Prostate gland (tissue), 2 donors: Measurements from ENCODE around the gene NR5A2. TPM values are rescaled to one million over a fixed set of nuclear protein-coding genes. Genes with fewer than 3 reads are reported as not detected.

Experiments
- DNase-seq: peaks from one replicate; pipeline ENCODE4 v3.0.0-alpha.2; 2019; ENCODE audit warnings: low spot score
- H3K27ac ChIP-seq, 2 donors: fragments of 200-600 bp; sonication (generic); 2 replicates each; pipeline ENCODE4 v1.5.1; 2017 to 2019
- H3K27me3 ChIP-seq: fragments of 200-600 bp; sonication (generic); replicated peaks from 2 replicates; pipeline ENCODE4 v1.5.1; 2019; ENCODE audit not compliant: insufficient read depth
- H3K36me3 ChIP-seq, 2 donors: fragments of 200-600 bp; sonication (generic); 1 replicate in 1 of 2; 2 replicates in 1 of 2; pipeline versions ENCODE4 v1.5.1 to v1.8.1; 2017 to 2019
- H3K4me1 ChIP-seq: fragments of 200-600 bp; sonication (generic); replicated peaks from 2 replicates; pipeline ENCODE4 v1.5.1; 2019
- H3K4me3 ChIP-seq, 2 donors: fragments of 200-600 bp; sonication (generic); 2 replicates each; pipeline ENCODE4 v1.5.1; 2017 to 2019
- H3K9me3 ChIP-seq: fragments of 200-600 bp; sonication (generic); 2 replicates; pipeline ENCODE4 v1.5.1; 2017
- POLR2A ChIP-seq: fragments of 450-650 bp; IDR thresholded peaks from one replicate; pipeline ENCODE4 v1.6.1; 2016; ENCODE audit warnings: antibody characterized with exemption, mild to moderate bottlenecking
- POLR2AphosphoS5 ChIP-seq: sonication (generic); formaldehyde crosslinking; IDR thresholded peaks from one replicate; pipeline ENCODE4 v1.6.1; 2017; ENCODE audit warnings: antibody characterized with exemption
- WGBS: methylation state at CpG from one replicate; pipeline ENCODE4 v1.1.5; 2018; 5-methylcytosine and 5-hydroxymethylcytosine counted together
- intact Hi-C: fragments of 100-400 bp; cut with DNase I; formaldehyde crosslinking; loops from one replicate; pipeline ENCODE4 v1.14.2; 2022
- total RNA-seq, 2 donors: library from RNA; depleted of rRNA; stranded (reverse); fragments of >200 nt; gene quantifications; one replicate each; pipeline ENCODE4 v1.1.0, GENCODE V29; 2016
- TF ChIP-seq, protein P1 (sequence below), 4 experiments: fragments of 200-600 bp in 2 of 4; fragments of 450-650 bp in 2 of 4; sonication (generic) in 2 of 4; IDR thresholded peaks; 1 replicate in 3 of 4; 2 replicates in 1 of 4; pipeline ENCODE4 v1.5.1; 2016 to 2019; ENCODE audit warnings: antibody characterized with exemption in 4 of 4, mild to moderate bottlenecking in 2 of 4, moderate library complexity in 2 of 4

Gene NR5A2
- total RNA-seq, 2 donors from 2014 or later, result 0.87 to 2.7 TPM

DNA sequence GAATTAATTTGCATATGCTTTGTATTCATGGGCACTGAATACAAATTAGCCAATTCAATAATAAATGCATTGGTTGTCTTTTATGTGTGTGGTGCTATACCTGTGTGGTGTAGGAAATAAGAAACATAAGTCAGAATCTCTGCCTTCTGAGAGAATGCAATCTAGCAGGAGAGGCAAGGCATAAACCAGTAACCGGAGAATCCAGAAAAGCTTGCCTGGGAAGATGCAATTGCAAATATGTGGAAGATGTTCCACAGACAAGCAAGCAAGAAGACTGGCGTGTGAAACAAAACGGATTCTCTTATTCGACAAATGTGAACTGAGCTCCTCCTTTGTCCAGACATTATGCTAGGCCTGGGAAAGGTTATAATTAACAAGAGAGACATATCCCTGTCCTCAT, 134.3 kb downstream of the NR5A2 start:
- no peak overlapping the region for H3K27ac ChIP-seq
- no peak overlapping the region for H3K4me3 ChIP-seq
- WGBS, result 68% methylated on average over 4 of the region's 4 CpGs
- intact Hi-C loops, result no loop called here
- no peaks in the 10 kb centered on the region for H3K27me3 ChIP-seq
- no peaks in the 10 kb centered on the region for H3K36me3 ChIP-seq
- DNase-seq, result no peak
- no peaks in the 10 kb centered on the region for H3K9me3 ChIP-seq
- TF ChIP-seq POLR2AphosphoS5, result peak; percentile 42
- TF ChIP-seq, protein P1, sequence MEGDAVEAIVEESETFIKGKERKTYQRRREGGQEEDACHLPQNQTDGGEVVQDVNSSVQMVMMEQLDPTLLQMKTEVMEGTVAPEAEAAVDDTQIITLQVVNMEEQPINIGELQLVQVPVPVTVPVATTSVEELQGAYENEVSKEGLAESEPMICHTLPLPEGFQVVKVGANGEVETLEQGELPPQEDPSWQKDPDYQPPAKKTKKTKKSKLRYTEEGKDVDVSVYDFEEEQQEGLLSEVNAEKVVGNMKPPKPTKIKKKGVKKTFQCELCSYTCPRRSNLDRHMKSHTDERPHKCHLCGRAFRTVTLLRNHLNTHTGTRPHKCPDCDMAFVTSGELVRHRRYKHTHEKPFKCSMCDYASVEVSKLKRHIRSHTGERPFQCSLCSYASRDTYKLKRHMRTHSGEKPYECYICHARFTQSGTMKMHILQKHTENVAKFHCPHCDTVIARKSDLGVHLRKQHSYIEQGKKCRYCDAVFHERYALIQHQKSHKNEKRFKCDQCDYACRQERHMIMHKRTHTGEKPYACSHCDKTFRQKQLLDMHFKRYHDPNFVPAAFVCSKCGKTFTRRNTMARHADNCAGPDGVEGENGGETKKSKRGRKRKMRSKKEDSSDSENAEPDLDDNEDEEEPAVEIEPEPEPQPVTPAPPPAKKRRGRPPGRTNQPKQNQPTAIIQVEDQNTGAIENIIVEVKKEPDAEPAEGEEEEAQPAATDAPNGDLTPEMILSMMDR (IDR thresholded peaks at IDR 0.05), result no peak
- no peaks in the 10 kb centered on the region for H3K4me1 ChIP-seq

DNA sequence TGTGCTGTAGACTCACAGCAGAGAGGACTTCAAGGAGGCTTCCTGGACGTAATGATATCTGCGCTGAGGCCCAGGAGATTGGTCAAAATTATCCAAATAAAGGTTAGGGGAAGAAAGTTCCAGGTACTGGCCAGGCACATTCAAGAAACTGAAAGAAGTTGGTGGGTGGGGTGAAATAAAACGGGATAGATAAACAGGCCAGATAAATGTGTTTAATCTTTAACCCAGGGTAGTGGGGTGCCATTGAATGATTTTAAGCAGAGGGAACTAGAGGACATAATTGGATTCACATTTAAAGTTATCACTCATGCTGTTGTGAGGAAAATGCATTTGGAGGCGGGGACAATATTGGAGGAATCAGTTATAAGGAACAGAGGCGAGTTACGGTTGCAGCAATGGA, 134.7 kb downstream of the NR5A2 start:
- intact Hi-C loops, result no loop called here
- Histone ChIP-seq H3K27me3 (no peaks in the 10 kb centered on the region), H3K9me3 (no peaks in the 10 kb centered on the region), H3K27ac (no peak overlapping the region), H3K36me3 (no peaks in the 10 kb centered on the region), H3K4me1 (no peaks in the 10 kb centered on the region), H3K4me3 (no peak overlapping the region)
- TF ChIP-seq POLR2AphosphoS5, result no peak
- TF ChIP-seq, protein P1 (IDR thresholded peaks at IDR 0.05), result no peak
- TF ChIP-seq POLR2A, result no peak
- no peak for DNase-seq
- WGBS, result 76% methylated on average over 6 of the region's 6 CpGs

DNA sequence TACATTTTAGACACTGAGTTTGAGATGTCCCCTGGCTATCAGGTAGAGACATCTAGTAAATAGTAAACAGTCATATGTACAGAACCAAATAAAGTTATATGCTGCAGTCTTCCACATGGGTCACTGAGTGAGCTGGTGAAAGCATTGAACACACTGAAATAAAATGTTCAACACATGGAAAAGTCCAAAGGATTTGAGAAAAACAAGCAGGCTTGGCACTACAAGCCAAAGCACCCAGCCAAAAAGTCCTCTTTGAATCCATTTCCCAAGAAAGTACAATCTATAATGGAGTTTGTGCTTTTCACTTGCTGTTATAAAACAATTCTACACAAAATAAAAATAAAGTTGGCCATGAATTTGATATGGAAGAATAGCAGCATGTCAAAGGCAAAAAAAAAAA, 135.4 kb downstream of the NR5A2 start:
- intact Hi-C loops, result no loop called here
- no peaks in the 10 kb centered on the region for H3K9me3 ChIP-seq
- DNase-seq, result no peak
- no peak overlapping the region for H3K4me3 ChIP-seq
- H3K4me1 ChIP-seq, result no peaks in the 10 kb centered on the region
- no peak overlapping the region for H3K27ac ChIP-seq
- TF ChIP-seq, protein P1 (IDR thresholded peaks at IDR 0.05), result no peak
- TF ChIP-seq POLR2A, result no peak
- no peak for TF ChIP-seq POLR2AphosphoS5
- no peaks in the 10 kb centered on the region for H3K27me3 ChIP-seq
- H3K36me3 ChIP-seq, result no peaks in the 10 kb centered on the region

DNA sequence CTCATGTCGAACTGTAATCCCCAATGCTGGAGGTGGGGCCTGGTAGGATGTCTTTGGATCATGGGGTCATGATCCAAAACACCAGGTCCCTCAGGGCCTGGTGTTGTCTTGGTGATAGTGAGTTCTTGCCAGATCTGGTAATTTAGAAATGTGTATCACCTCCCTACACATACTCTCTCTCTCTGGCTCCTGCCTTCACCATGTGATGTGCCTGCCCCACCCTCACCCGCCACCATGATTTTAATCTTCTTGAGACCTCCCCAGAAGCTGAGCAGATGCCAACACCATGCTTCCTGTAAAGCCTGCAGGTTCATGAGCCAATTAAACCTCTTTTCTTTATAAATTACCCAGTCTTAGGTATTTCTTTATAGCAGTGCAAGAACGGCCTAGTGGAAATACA, 136.4 kb downstream of the NR5A2 start:
- no peaks in the 10 kb centered on the region for H3K27me3 ChIP-seq
- H3K4me3 ChIP-seq, result no peak overlapping the region
- no peaks in the 10 kb centered on the region for H3K36me3 ChIP-seq
- no peak for DNase-seq
- TF ChIP-seq, protein P1 (IDR thresholded peaks at IDR 0.05), result no peak
- no peak for TF ChIP-seq POLR2A
- TF ChIP-seq POLR2AphosphoS5, result no peak
- H3K9me3 ChIP-seq, result no peaks in the 10 kb centered on the region
- WGBS, result 77% methylated on average over 3 of the region's 3 CpGs
- no peaks in the 10 kb centered on the region for H3K4me1 ChIP-seq
- intact Hi-C loops, result no loop called here
- no peak overlapping the region for H3K27ac ChIP-seq

DNA sequence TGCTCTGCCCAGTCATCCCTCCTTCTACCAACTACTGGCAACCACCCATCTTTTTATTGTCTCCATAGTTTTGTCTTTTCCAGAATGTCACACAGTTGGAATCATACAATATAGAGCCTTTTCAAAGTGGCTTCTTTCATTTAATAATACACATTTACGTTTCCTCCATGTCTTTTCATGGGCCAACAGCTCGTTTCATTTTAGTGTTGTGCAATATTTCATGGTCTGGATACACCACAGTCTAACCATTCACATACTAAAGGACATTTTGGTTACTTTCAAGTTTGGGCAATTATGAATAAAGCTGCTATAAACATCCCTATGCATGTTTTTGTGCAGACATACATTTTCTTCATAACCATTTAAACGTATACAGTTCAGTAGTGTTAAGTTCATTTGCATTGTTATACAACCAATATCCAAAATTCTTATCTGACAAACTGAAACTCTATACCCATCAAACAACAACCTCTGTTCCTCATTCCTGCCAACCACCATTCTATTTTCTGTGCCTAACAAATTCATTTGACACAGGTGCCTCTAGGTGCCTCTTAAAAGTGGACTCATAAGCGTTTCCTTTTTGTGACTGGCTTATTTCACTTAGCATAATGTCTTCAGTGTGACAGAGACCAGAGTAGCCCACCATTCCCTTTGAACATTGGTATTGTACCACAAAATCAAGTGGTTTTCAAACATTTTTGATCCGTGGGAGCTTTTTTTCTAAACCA, 138.1 kb downstream of the NR5A2 start:
- no peak overlapping the region for H3K4me3 ChIP-seq
- WGBS, result 80% methylated on average over 5 of the region's 5 CpGs
- no peaks in the 10 kb centered on the region for H3K9me3 ChIP-seq
- H3K27me3 ChIP-seq, result no peaks in the 10 kb centered on the region
- TF ChIP-seq POLR2AphosphoS5, result no peak
- TF ChIP-seq, protein P1 (IDR thresholded peaks at IDR 0.05), result no peak
- TF ChIP-seq POLR2A, result no peak
- intact Hi-C loops, result no loop called here
- no peak for DNase-seq
- H3K27ac ChIP-seq, result no peak overlapping the region
- H3K36me3 ChIP-seq, result no peaks in the 10 kb centered on the region
- no peaks in the 10 kb centered on the region for H3K4me1 ChIP-seq
